Measurements from ENCODE around the gene INSYN1.

GRCh38 chr15:73749533-73749932 lies 3.6 kb downstream of the INSYN1 start:
- TF ChIP-seq CTCF (conservative IDR thresholded peaks at IDR 0.05 in 1 of 2, IDR thresholded peaks at IDR 0.05 in 1 of 2; ENCODE audit: extremely low read depth in 1 of 2, insufficient read depth in 1 of 2, low read depth in 1 of 2, low read length in 2 of 2) (no peak), EZH2 (IDR thresholded peaks at IDR 0.05; ENCODE audit: borderline replicate concordance, low read length) (no peak)
